Bronchial smooth muscle cell (primary cell): ENCODE results near the gene GNAQ. TPM values are rescaled to one million over a fixed set of nuclear protein-coding genes. Genes with fewer than 3 reads are reported as not detected.

Source experiments
- total RNA-seq: library from RNA; depleted of rRNA; stranded (reverse); fragments of >200 nt; gene quantifications from 2 replicates; pipeline ENCODE4 v1.2.1, GENCODE V29; 2014

Gene GNAQ
- 18.3 and 19.8 TPM in 2 replicates for total RNA-seq

GRCh38 chr9:78031444-78031892 is at the start of gene GNAQ:
TSS of gene GNAQ (minus strand) at chr9:78031811. CDS start at chr9:78031235, 576 bp downstream.

Other genes starting within 250 kb of the GNAQ start
- 3.4 and 5.4 TPM in 2 replicates for gene CEP78, start 204.3 kb upstream of the GNAQ start, total RNA-seq